Measurements from ENCODE around the gene IFI27L1. TPM values are rescaled to one million over a fixed set of nuclear protein-coding genes. Genes with fewer than 3 reads are reported as not detected.

The IFI27L1 gene, protein sequence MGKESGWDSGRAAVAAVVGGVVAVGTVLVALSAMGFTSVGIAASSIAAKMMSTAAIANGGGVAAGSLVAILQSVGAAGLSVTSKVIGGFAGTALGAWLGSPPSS
- 14.7 and 17.5 TPM in 2 replicates for total RNA-seq (2021)
- percentile 65 among the genes with signal in this experiment for Bru-seq, nascent RNA
- percentile 76 among the genes with signal in this experiment for BruChase-seq, experiment 1, labeled RNA remaining after a 2-hour chase
- percentile 72 among the genes with signal in this experiment for BruChase-seq, experiment 2, labeled RNA remaining after a 6-hour chase
- long read RNA-seq, partial matches to known transcripts, result 1 of 12 reads
- long read RNA-seq, other reads (novel, unspliced or antisense), result 8 of 12 reads

DNA sequence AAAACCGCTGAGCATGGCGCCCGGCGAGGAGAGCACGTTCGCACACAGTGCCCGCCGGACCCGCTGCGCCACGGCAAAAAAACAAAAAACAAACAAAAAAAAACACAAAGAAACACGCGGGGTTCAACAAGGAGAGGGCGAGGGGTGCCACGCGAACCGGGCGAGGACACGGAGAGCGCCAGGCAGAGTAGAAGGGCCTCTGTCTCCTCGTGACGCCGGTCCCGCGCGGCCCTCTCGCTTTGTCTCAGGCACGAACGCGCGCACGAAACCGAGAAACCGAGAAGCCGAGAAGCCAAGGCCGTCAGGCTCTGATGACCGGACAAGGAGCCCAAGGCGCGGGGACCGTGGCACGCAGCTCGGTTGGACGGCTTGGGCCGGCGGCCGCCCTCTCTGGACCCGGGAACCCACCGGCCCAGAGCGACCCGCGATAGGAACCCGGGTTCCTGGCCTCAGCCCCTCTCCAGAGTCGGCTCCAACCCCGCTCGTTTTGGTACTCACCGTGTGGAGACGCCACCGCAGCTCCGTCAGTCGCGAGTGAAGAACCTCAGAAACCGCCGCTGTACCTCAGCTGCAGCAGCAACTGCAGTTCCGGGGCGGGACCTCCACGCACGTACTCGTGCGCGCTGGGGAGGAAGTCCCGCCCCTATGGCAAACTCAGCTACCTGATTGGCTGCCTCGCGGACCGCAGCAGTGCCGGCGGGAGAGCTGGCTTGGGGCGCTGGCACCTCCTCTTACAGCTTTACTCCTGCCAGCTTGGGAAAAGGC, at the start of gene IFI27L1, which contains the start of gene DDX24:
Gene IFI27L1, plus strand, starts transcription at position 690 of the 765 bp plus-strand sequence. CDS start 15,628 bp downstream, outside the sequence.
Gene DDX24, minus strand, starts transcription at position 582 of the 765 bp plus-strand sequence. CDS start 1,460 bp downstream, outside the sequence.
- Histone ChIP-seq H3K4me3 (ENCODE audit: low read depth, low read length, poor library complexity, severe bottlenecking) (peak within 1 kb of the TSS; percentile 94), H3K27me3 (replicated peaks; ENCODE audit: insufficient read depth, low read depth, low read length, poor library complexity) (no peaks in the 10 kb centered on the region), H3K9me3 (ENCODE audit: low read depth, low read length, poor library complexity, severe bottlenecking) (peaks cover 4% of the 10 kb centered on the region), H3K27ac (ENCODE audit: low read depth, low read length, poor library complexity, severe bottlenecking) (peak within 1 kb of the TSS; percentile 95), H3K36me3 (ENCODE audit: insufficient read depth, low read length, poor library complexity, severe bottlenecking) (peaks cover 31% of the 10 kb centered on the region), H3K4me1 (ENCODE audit: insufficient read depth, low read length, poor library complexity, severe bottlenecking) (peaks cover 12% of the 10 kb centered on the region)
- intact Hi-C loops (cut with micrococcal nuclease; ENCODE audit: unreplicated experiment), result no loop called here
- no peak for TF ChIP-seq EZH2 (IDR thresholded peaks at IDR 0.05; ENCODE audit: borderline replicate concordance, low read depth, low read length, poor library complexity, severe bottlenecking)
- TF ChIP-seq, protein P1, sequence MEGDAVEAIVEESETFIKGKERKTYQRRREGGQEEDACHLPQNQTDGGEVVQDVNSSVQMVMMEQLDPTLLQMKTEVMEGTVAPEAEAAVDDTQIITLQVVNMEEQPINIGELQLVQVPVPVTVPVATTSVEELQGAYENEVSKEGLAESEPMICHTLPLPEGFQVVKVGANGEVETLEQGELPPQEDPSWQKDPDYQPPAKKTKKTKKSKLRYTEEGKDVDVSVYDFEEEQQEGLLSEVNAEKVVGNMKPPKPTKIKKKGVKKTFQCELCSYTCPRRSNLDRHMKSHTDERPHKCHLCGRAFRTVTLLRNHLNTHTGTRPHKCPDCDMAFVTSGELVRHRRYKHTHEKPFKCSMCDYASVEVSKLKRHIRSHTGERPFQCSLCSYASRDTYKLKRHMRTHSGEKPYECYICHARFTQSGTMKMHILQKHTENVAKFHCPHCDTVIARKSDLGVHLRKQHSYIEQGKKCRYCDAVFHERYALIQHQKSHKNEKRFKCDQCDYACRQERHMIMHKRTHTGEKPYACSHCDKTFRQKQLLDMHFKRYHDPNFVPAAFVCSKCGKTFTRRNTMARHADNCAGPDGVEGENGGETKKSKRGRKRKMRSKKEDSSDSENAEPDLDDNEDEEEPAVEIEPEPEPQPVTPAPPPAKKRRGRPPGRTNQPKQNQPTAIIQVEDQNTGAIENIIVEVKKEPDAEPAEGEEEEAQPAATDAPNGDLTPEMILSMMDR (conservative IDR thresholded peaks at IDR 0.05; ENCODE audit: low read depth, low read length), result no peak
- CTCF ChIA-PET, result no interaction called here
- no TSS peak for BruUV-seq (replicated peaks)
- POLR2A ChIA-PET (ENCODE audit: low non-redundant PET), result no interaction called here
- DNase-seq (ENCODE audit: low spot score), result peak; percentile 96

DNA sequence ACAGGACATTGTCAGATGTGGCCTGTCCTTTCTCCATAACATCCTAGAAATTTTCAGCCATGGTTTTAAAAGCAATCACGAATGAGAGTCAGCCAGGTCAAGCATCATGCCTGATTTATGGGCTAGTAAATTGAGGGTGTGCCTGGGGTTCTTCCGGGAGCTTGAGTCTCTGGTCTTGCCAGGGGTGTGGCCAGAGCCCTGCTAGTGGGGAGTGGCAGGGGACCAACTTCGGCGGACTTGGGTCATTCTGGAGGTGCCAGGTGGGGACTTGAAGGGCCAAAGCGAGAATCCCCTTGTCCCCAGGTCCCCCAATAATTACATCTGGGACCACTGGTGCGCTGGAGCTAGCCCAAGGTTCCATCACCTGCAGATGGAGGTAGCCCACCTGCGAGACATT, 49.2 kb upstream of the IFI27L1 start:
- no peak overlapping the region for H3K4me3 ChIP-seq (ENCODE audit: low read depth, low read length, poor library complexity, severe bottlenecking)
- H3K4me1 ChIP-seq (ENCODE audit: insufficient read depth, low read length, poor library complexity, severe bottlenecking), result no peaks in the 10 kb centered on the region
- DNase-seq (ENCODE audit: low spot score), result no peak
- ChIA-PET POLR2A (ENCODE audit: low non-redundant PET) (no interaction called here), CTCF (no interaction called here)
- TF ChIP-seq, protein P1 (conservative IDR thresholded peaks at IDR 0.05; ENCODE audit: low read depth, low read length), result no peak
- TF ChIP-seq EZH2 (IDR thresholded peaks at IDR 0.05; ENCODE audit: borderline replicate concordance, low read depth, low read length, poor library complexity, severe bottlenecking), result no peak
- H3K27me3 ChIP-seq (replicated peaks; ENCODE audit: insufficient read depth, low read depth, low read length, poor library complexity), result no peaks in the 10 kb centered on the region
- H3K36me3 ChIP-seq (ENCODE audit: insufficient read depth, low read length, poor library complexity, severe bottlenecking), result no peaks in the 10 kb centered on the region
- H3K27ac ChIP-seq (ENCODE audit: low read depth, low read length, poor library complexity, severe bottlenecking), result no peak overlapping the region
- H3K9me3 ChIP-seq (ENCODE audit: low read depth, low read length, poor library complexity, severe bottlenecking), result no peaks in the 10 kb centered on the region
- BruUV-seq (replicated peaks), result no TSS peak
- intact Hi-C loops (cut with micrococcal nuclease; ENCODE audit: unreplicated experiment), result no loop called here

DNA sequence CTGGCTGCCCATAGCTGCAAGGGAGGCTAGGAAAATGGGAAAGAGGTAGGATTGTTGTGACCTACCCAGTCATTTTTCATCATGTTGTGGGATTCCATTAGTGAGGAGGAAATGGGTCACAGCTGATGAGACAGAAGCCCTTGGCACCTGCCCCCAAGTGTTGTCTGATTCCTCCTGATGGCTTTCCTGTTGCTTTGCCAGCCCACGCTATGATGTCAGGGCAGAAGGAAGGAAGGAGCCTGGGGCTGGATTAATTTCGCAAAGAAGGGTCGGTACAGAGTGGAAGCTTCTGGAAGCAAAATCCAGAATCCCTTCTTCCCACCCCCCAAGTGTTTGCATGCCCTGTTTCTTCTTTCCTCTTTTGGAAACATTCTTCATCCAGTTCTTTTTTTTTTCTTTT, 46.2 kb upstream of the IFI27L1 start:
- ChIA-PET POLR2A (ENCODE audit: low non-redundant PET) (no interaction called here), CTCF (interaction anchor here (0.7 kb wide), 1 partner anchor 727 kb away, joined by 3 read pairs; no protein-coding TSS in a partner anchor)
- no peak for TF ChIP-seq EZH2 (IDR thresholded peaks at IDR 0.05; ENCODE audit: borderline replicate concordance, low read depth, low read length, poor library complexity, severe bottlenecking)
- TF ChIP-seq, protein P1 (conservative IDR thresholded peaks at IDR 0.05; ENCODE audit: low read depth, low read length), result no peak
- Histone ChIP-seq H3K4me1 (ENCODE audit: insufficient read depth, low read length, poor library complexity, severe bottlenecking) (no peaks in the 10 kb centered on the region), H3K27me3 (replicated peaks; ENCODE audit: insufficient read depth, low read depth, low read length, poor library complexity) (no peaks in the 10 kb centered on the region), H3K4me3 (ENCODE audit: low read depth, low read length, poor library complexity, severe bottlenecking) (no peak overlapping the region), H3K36me3 (ENCODE audit: insufficient read depth, low read length, poor library complexity, severe bottlenecking) (no peaks in the 10 kb centered on the region), H3K27ac (ENCODE audit: low read depth, low read length, poor library complexity, severe bottlenecking) (no peak overlapping the region), H3K9me3 (ENCODE audit: low read depth, low read length, poor library complexity, severe bottlenecking) (no peaks in the 10 kb centered on the region)
- no TSS peak for BruUV-seq (replicated peaks)
- intact Hi-C loops (cut with micrococcal nuclease; ENCODE audit: unreplicated experiment), result no loop called here
- no peak for DNase-seq (ENCODE audit: low spot score)

Data from A673 (cell line).